ENCODE data around the gene NOC4L. TPM values are rescaled to one million over a fixed set of nuclear protein-coding genes. Genes with fewer than 3 reads are reported as not detected.

NOC4L gene
- total RNA-seq, 1 experiment from 2014 or later, result 62.5 TPM

DNA sequence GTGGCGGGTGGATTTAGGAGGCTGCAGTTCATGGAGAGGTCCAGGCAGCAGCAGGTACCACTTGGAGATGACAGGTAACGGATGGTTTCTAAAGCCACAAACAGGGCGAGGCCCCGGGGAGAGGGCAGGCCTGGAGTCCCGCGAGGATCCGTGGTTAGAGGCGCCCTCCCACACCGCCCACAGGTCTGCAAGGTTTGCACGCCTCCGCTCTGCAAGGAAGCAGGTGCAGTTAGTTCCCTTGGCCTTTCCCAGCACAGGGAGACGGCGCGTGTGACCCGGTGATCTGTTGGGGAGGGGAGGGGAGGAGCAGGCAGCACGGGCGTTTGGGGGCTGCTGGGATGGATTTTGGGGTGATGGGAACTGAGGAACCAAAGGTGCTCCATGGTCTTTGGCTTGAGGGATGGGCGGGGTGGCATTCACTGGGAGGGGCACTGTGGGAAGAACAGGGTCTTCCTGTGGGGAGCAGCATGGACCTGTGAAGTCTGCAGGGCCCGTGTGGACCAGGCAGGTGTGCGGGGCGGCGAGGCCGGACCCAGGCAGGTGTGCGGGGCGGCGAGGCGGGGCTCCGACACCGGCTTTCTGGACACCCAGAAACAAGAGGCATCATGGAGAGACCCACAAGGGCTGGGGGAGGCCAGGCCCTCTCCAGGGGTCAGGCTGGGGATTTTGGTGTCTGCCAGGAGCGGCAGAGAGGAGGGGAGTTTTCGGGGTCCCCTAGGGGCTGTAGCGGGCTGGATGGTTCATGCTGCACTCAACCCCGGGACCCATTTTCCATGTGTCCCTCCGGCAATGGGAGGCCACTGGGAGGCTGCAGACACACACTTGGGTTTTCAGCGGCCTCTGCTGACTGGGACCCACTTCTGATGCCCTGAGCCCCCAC is 29.1 kb downstream of the NOC4L start:
- intact Hi-C loops (cut with micrococcal nuclease; ENCODE audit: unreplicated experiment), result no loop called here
- no peak overlapping the region for H3K27ac Mint-ChIP-seq (ENCODE audit: unreplicated experiment)
- TF ChIP-seq, protein P1, sequence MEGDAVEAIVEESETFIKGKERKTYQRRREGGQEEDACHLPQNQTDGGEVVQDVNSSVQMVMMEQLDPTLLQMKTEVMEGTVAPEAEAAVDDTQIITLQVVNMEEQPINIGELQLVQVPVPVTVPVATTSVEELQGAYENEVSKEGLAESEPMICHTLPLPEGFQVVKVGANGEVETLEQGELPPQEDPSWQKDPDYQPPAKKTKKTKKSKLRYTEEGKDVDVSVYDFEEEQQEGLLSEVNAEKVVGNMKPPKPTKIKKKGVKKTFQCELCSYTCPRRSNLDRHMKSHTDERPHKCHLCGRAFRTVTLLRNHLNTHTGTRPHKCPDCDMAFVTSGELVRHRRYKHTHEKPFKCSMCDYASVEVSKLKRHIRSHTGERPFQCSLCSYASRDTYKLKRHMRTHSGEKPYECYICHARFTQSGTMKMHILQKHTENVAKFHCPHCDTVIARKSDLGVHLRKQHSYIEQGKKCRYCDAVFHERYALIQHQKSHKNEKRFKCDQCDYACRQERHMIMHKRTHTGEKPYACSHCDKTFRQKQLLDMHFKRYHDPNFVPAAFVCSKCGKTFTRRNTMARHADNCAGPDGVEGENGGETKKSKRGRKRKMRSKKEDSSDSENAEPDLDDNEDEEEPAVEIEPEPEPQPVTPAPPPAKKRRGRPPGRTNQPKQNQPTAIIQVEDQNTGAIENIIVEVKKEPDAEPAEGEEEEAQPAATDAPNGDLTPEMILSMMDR (IDR thresholded peaks at IDR 0.05; ENCODE audit: unreplicated experiment), result no peak
- peaks cover 87% of the 10 kb centered on the region for H3K27me3 Mint-ChIP-seq (ENCODE audit: unreplicated experiment)
- no peak overlapping the region for H3K4me3 Mint-ChIP-seq (ENCODE audit: low read depth, unreplicated experiment)
- H3K4me1 Mint-ChIP-seq (ENCODE audit: low read depth, unreplicated experiment), result no peaks in the 10 kb centered on the region
- no peak for DNase-seq
- no peaks in the 10 kb centered on the region for H3K36me3 Mint-ChIP-seq (ENCODE audit: insufficient read depth, unreplicated experiment)
- no peaks in the 10 kb centered on the region for H3K9me3 Mint-ChIP-seq (ENCODE audit: low read depth, unreplicated experiment)
- CTCF ChIA-PET, result no interaction called here
- no TSS peak for BruUV-seq (replicated peaks)

DNA sequence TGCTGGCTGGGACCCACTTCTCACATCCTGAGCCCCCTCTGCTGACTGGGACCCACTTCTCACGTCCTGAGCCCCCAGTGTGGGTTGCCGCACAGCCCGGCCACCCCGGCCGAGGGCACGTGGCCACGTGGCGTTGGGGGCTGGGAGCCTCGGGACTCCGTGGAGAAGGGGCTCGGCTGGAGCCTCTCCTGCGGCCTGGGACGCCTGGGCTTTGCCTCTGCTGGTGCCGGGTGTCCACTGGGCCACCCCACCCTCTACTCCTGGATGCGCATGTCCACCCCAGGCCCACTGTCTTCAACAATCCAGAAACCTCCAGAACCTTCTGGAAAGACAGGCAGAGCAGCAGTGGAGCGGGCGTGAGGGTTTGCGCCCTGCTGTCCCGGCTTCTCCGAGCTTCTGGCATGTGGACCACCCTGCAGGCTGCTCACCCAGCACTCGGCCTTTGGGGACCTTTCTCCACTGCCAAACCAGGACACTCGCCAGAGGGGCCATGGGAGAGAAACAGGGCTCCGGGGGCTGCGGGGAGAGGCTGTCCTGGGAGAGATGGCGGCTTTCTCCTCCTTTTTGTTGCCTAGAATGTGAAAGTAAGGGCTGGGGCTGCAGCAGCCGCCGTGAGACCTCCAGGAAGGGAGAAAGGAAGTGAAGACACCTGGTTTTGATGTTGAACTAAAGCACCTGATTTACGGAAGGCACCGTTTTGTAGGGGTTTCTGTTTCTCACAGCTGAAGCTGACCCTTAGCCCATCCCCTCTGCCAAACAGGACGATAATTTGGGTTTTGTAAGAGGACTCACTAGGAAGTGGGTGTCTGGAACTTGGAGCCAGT is 30.0 kb downstream of the NOC4L start:
- Mint-ChIP-seq H3K4me3 (ENCODE audit: low read depth, unreplicated experiment) (no peak overlapping the region), H3K27ac (ENCODE audit: unreplicated experiment) (no peak overlapping the region), H3K9me3 (ENCODE audit: low read depth, unreplicated experiment) (no peaks in the 10 kb centered on the region), H3K36me3 (ENCODE audit: insufficient read depth, unreplicated experiment) (no peaks in the 10 kb centered on the region), H3K27me3 (ENCODE audit: unreplicated experiment) (peaks cover 94% of the 10 kb centered on the region), H3K4me1 (ENCODE audit: low read depth, unreplicated experiment) (no peaks in the 10 kb centered on the region)
- CTCF ChIA-PET, result interaction anchor here (1.1 kb wide), 1 partner anchor 11 kb away, joined by 3 read pairs; no protein-coding TSS in a partner anchor
- no TSS peak for BruUV-seq (replicated peaks)
- intact Hi-C loops (cut with micrococcal nuclease; ENCODE audit: unreplicated experiment), result no loop called here
- TF ChIP-seq, protein P1 (IDR thresholded peaks at IDR 0.05; ENCODE audit: unreplicated experiment), result no peak
- DNase-seq, result no peak

DNA sequence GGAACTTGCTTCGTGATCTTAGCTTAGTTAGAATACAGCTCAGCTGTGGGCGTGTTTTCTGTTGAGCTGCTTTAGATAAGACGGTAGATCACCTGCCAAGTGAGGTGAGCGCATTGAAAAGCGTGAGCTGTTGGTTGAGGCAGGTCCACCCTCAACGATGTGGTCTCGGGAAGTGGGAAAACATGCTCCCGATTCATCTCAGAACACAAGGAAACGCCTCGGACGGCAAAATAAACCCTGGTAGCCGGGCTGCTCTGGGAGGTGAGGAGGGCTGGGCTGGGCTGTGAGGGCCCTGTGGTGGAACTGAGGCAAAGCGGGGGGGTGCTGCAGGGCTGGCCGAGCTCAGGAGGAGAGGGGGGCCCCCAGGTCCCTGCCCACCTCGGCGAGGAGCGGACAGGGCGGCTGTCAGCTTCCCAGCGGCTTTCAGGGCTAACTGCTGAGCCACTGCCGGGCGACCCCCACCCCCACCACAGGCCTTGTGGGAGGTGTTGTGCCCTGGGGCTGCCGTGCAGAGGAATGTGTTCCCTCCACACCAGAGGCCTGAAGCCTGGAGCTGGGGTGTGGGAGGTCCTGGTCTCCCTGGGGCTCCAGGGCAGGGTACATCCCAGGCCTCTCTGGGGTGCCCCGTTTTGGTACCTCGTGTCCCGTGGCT is 30.7 kb downstream of the NOC4L start:
- Mint-ChIP-seq H3K4me3 (ENCODE audit: low read depth, unreplicated experiment) (no peak overlapping the region), H3K27me3 (ENCODE audit: unreplicated experiment) (peaks cover 94% of the 10 kb centered on the region), H3K4me1 (ENCODE audit: low read depth, unreplicated experiment) (no peaks in the 10 kb centered on the region), H3K9me3 (ENCODE audit: low read depth, unreplicated experiment) (no peaks in the 10 kb centered on the region), H3K27ac (ENCODE audit: unreplicated experiment) (no peak overlapping the region), H3K36me3 (ENCODE audit: insufficient read depth, unreplicated experiment) (no peaks in the 10 kb centered on the region)
- intact Hi-C loops (cut with micrococcal nuclease; ENCODE audit: unreplicated experiment), result no loop called here
- CTCF ChIA-PET, result interaction anchor here (1.1 to 2.1 kb wide), 2 partner anchors 12 to 14 kb away, joined by 3 to 5 read pairs; no protein-coding TSS in a partner anchor
- TF ChIP-seq, protein P1 (IDR thresholded peaks at IDR 0.05; ENCODE audit: unreplicated experiment), result no peak
- no TSS peak for BruUV-seq (replicated peaks)
- no peak for DNase-seq
